ENCODE data around the gene SRM.
"Not testable (repeated sequence)": the region's sequence is repeated elsewhere in the genome, so short reads cannot be mapped to it uniquely, and the experiment has no call there.

SRM gene

DNA sequence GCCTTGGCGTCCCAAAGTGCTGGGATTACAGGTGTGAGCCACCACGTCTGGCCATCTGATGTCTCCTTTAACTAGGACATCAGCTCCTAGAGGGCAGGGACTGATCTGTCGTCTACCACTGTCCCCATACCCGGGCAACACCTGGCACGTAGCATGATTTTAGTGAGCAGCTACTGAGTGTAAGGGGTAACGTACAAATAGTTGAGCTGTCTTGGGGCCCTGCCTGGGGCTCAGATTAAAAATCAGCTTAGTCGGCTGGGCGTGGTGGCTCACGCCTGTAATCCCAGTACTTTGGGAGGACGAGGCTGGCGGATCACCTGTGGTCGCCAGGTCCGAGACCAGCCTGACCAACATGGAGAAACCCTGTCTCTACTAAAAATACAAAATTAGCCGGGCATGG is 1.8 kb downstream of the SRM start:
- no peak overlapping the region for H3K27ac Mint-ChIP-seq
- peaks cover 33% of the 10 kb centered on the region for H3K4me1 Mint-ChIP-seq
- H3K9me3 Mint-ChIP-seq, result no peaks in the 10 kb centered on the region
- CTCF ChIA-PET, result interaction anchor here (2.3 kb wide), 1 partner anchor 20 kb away, joined by 12 read pairs; no protein-coding TSS in a partner anchor
- no peak for DNase-seq
- H3K36me3 Mint-ChIP-seq, result peaks cover 16% of the 10 kb centered on the region
- H3K4me3 Mint-ChIP-seq, result peak overlapping the region; percentile 97
- no peaks in the 10 kb centered on the region for H3K27me3 Mint-ChIP-seq

DNA sequence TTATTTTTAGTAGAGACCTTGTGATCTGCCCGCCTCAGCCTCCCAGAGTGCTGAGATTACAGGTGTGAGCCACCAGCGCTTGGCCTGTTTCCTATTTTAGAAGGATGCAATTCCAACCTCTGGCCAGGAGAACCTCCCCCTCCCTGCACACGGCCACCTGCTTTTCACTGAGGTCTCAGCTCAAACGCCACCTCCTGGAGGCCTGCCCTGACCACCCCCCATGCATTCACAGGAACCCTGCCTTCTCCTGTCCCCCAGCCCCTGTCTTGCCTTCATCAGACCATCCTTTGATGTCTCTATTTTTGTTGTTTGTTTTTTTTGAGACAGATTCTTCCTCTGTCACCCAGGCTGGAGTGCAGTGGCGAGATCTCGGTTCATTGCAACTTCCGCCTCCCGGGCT is 2.3 kb downstream of the SRM start:
- H3K36me3 Mint-ChIP-seq, result peaks cover 14% of the 10 kb centered on the region
- CTCF ChIA-PET, result interaction anchor here (2.3 kb wide), 1 partner anchor 19 kb away, joined by 12 read pairs; no protein-coding TSS in a partner anchor
- no peaks in the 10 kb centered on the region for H3K9me3 Mint-ChIP-seq
- peaks cover 28% of the 10 kb centered on the region for H3K4me1 Mint-ChIP-seq
- H3K27me3 Mint-ChIP-seq, result no peaks in the 10 kb centered on the region
- no peak overlapping the region for H3K27ac Mint-ChIP-seq
- no peak overlapping the region for H3K4me3 Mint-ChIP-seq
- no peak for DNase-seq

DNA sequence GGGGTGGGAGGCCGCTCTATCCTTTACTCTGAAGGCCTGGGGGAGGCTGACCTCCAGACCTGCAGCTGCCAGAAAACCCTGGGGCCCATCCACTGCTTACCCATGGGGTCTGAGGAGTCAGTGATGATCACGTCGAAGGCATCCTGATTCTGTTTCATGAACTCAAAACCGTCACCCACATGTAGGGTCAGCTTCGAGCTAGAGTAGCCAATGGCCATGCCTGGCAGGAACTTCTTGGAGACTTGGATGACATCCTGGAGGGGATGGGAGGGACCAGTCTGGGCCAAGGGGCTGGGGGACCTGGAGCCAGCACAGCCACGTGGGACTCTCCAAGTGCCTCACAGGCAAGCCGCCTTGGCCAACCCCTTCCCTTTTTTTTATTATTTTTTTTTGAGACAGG is 3.3 kb downstream of the SRM start:
- H3K4me3 Mint-ChIP-seq, result no peak overlapping the region

DNA sequence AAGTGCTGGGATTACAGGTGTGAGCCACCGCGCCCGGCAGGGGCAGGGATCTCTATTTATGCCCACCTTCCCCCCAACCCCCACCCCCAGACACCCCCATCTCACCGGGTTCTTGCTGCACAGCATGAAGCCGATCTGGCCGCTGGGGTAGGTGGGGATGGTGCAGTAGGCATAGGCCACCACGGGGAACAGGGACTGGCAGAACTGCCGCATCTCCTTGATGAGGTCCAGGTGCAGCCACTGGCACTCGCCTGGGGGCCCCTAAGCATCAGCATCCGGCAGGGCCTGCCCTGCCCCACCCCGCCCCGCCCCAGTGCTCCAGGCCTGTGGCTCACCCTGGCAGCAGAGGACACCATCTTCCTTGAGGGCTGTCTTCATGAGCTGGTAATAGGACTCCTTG is 4.1 kb downstream of the SRM start:
- Mint-ChIP-seq H3K36me3 (peaks cover 13% of the 10 kb centered on the region), H3K4me1 (peaks cover 14% of the 10 kb centered on the region)

More for the DNA sequence above, 3.3 kb downstream of the SRM start:
- Mint-ChIP-seq H3K27me3 (no peaks in the 10 kb centered on the region), H3K4me1 (peaks cover 21% of the 10 kb centered on the region), H3K27ac (no peak overlapping the region), H3K36me3 (peaks cover 14% of the 10 kb centered on the region), H3K9me3 (no peaks in the 10 kb centered on the region)
- CTCF ChIA-PET, result interaction anchor here (0.9 to 2.3 kb wide), 2 partner anchors 11 to 18 kb away, joined by 3 to 12 read pairs; no protein-coding TSS in a partner anchor
- DNase-seq, result no peak

DNA sequence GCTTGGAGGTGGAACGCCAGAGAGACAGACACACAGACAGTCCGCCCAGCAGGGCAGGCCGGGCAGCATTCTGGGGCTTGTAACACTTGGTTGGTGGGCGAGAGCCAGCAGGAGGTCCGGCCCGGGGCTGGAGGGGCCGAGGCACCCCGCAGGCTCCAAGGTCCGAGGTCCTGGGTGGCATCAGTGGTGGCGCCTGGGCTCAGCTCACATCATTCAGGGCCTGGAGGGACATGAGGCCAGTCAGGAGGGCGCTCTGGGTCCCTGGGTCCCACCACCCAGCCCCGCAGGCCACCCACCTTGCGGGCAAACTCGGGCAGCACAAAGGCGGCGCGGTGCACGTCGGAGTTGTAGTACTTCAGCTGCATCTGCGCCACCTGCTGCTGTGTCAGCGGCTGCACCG is 5.2 kb downstream of the SRM start:
- Mint-ChIP-seq H3K9me3 (no peaks in the 10 kb centered on the region), H3K27me3 (no peaks in the 10 kb centered on the region), H3K4me1 (peaks cover 9% of the 10 kb centered on the region), H3K4me3 (no peak overlapping the region), H3K27ac (no peak overlapping the region), H3K36me3 (peaks cover 13% of the 10 kb centered on the region)
- CTCF ChIA-PET, result interaction anchor here (0.7 kb wide), 1 partner anchor 142 kb away, joined by 3 read pairs; no protein-coding TSS in a partner anchor
- DNase-seq, result no peak

More for the DNA sequence above, 4.1 kb downstream of the SRM start:
- H3K27ac Mint-ChIP-seq, result no peak overlapping the region
- CTCF ChIA-PET, result interaction anchor here (0.9 kb wide), 1 partner anchor 10 kb away, joined by 3 read pairs; no protein-coding TSS in a partner anchor
- no peak for DNase-seq
- no peaks in the 10 kb centered on the region for H3K9me3 Mint-ChIP-seq
- no peaks in the 10 kb centered on the region for H3K27me3 Mint-ChIP-seq
- no peak overlapping the region for H3K4me3 Mint-ChIP-seq

DNA sequence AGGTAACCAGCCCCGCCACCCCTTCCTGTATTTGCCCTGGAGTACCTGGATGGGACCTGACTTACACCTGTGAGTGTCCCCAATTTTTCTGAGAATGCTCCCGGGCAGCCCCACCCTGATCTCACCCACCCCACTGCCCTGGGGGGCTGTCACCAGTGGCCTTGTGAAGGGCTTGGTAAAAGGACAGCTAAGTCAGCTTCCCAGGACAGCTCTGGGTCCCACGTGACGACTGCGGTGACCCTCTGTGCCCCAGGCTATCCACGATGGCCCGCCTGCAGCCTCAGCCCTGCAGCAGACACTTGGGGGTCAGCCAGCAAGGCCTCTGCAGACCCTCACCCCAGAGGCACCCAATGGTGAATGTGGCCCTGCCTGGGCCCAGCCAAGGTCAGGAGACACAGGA is 5.6 kb downstream of the SRM start:
- peaks cover 8% of the 10 kb centered on the region for H3K4me1 Mint-ChIP-seq

DNA sequence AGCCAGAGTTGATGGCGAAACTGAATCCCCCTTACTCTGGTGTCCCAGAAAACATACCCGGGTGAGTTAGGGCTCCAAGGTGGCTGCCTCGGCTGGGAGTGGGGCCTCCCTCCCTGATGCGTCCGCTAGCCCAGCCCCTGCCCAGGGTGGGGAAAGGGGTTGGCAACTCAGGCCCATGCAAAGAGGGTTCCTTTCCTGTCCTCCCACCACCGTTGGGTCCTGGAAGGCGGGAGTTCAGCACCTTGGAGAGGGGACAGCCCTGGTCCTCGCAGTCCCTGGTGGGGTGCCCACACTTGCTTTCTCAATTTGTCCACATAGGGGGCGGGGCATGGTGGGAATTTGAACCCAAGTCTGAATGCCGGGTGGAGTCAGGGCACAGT is 6.1 kb downstream of the SRM start:
- CTCF ChIA-PET, result no interaction called here
- no peaks in the 10 kb centered on the region for H3K9me3 Mint-ChIP-seq
- DNase-seq, result peak; percentile 44

More for the DNA sequence above, 5.6 kb downstream of the SRM start:
- no peak overlapping the region for H3K4me3 Mint-ChIP-seq
- H3K9me3 Mint-ChIP-seq, result no peaks in the 10 kb centered on the region
- no peaks in the 10 kb centered on the region for H3K27me3 Mint-ChIP-seq
- H3K27ac Mint-ChIP-seq, result no peak overlapping the region
- CTCF ChIA-PET, result no interaction called here
- peaks cover 12% of the 10 kb centered on the region for H3K36me3 Mint-ChIP-seq
- DNase-seq, result no peak

DNA sequence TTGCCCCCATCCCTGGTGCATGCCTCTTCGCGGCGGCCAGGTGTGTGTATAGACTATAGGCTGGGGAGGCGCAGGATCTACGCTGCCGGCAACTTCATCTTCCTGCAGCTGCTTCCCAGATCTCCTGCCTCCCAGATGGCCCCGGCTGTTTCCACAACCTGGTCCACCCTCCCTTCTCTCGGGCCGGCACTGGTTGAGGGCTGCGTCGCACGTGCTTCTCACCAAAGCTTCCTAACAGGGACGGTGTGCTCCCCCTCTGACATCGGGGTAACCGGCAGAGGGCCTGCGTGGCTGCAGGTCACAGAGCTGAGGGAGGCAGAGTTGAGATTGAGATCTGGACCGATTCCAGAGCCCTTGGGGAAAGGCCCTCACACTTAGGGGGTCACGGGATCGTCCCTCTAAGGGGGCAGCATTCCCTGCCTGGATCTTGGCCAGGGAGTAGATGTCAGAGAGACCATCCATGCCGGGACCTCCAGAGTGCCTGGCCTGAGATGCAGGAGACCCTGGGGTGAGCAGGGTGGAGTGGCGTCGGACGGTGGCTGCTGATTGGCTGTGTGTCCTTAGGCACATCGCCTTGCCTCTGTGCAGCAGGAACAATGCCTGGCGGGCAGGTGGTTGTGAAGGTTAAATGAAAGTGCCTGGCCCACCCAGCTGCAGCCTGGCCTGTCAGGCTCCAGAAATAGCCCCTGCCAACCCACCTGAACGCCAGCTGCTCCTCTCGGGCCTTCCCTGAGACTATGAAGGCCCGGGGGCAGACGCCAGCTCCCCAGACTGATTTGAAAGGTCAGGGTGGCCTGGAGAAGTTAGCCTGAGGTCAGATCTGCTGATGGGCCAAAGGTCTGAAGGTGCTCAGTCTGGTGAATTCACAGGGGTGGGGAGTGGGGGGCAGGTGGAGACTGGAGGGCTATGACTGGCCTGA is 6.7 kb downstream of the SRM start:
- Mint-ChIP-seq H3K9me3 (no peaks in the 10 kb centered on the region), H3K27me3 (no peaks in the 10 kb centered on the region), H3K27ac (no peak overlapping the region), H3K4me3 (no peak overlapping the region), H3K36me3 (peaks cover 11% of the 10 kb centered on the region), H3K4me1 (no peaks in the 10 kb centered on the region)
- CTCF ChIA-PET, result interaction anchor here (1.5 kb wide), 1 partner anchor 15 kb away, joined by 7 read pairs; no protein-coding TSS in a partner anchor
- no peak for DNase-seq

More for the DNA sequence above, 6.1 kb downstream of the SRM start:
- H3K36me3 Mint-ChIP-seq, result peaks cover 11% of the 10 kb centered on the region
- H3K4me3 Mint-ChIP-seq, result no peak overlapping the region
- peaks cover 3% of the 10 kb centered on the region for H3K4me1 Mint-ChIP-seq
- no peaks in the 10 kb centered on the region for H3K27me3 Mint-ChIP-seq
- H3K27ac Mint-ChIP-seq, result no peak overlapping the region

DNA sequence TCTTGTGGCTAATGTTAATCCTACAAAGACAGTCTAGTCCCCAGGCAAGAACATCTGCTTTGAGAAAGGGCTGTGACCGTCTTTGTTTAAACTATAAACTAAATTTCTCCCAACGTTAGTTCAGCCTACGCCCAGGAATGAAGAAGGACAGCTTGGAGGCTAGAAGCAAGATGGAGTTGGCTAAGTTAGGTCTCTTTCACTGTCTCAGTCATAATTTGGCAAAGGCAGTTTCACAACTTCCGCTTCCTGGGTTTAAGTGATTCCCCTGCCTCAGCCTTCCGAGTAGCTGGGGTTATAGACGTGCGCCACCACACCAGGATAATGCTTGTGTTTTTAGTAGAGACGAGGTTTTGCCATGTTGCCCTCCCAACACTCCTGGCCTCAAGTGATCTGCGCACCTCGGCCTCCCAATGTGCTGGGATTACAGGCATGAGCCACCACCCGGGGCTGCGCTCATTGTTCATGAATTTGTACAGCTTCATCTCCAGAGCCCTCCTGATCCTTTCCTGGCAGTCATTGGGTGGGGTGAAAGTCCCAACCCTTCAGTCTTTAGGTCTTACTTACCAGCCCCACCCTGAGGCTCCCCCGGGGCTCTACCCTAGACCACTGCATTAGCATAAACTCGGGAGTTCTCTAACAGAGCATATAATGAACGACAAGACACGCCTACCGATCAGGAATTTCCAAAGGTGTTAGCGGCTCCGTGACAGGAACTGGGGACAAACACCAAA is 7.9 kb downstream of the SRM start:
- peaks cover 3% of the 10 kb centered on the region for H3K36me3 Mint-ChIP-seq
- DNase-seq, result no peak
- no peak overlapping the region for H3K27ac Mint-ChIP-seq
- CTCF ChIA-PET, result interaction anchor here (1.5 kb wide), 1 partner anchor 14 kb away, joined by 7 read pairs; no protein-coding TSS in a partner anchor
- no peaks in the 10 kb centered on the region for H3K9me3 Mint-ChIP-seq
- no peak overlapping the region for H3K4me3 Mint-ChIP-seq
- H3K4me1 Mint-ChIP-seq, result no peaks in the 10 kb centered on the region
- no peaks in the 10 kb centered on the region for H3K27me3 Mint-ChIP-seq

DNA sequence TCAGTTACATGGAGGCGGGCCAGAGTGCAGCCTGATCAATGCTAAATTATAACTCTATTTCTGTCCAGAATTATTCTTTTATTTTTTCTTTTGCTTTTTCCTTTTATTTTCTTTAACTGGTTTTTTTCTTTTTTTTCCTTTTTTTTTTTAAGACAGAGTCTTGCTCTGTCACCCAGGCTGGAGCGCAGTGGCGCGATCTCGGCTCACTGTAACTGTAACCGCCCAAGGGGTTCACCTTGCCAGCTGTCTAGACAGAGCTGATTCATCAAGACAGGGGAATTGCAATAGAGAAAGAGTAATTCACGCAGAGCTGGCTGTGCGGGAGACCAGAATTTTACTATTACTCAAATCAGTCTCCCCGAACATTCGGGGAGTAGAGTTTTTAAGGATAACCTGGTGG is 8.7 kb downstream of the SRM start:
- H3K9me3 Mint-ChIP-seq, H3K4me1 Mint-ChIP-seq, H3K4me3 Mint-ChIP-seq, H3K36me3 Mint-ChIP-seq, DNase-seq, H3K27me3 Mint-ChIP-seq, H3K27ac Mint-ChIP-seq: not testable (repeated sequence)
- CTCF ChIA-PET, result interaction anchor here (1.7 kb wide), 1 partner anchor 13 kb away, joined by 5 read pairs; no protein-coding TSS in a partner anchor

DNA sequence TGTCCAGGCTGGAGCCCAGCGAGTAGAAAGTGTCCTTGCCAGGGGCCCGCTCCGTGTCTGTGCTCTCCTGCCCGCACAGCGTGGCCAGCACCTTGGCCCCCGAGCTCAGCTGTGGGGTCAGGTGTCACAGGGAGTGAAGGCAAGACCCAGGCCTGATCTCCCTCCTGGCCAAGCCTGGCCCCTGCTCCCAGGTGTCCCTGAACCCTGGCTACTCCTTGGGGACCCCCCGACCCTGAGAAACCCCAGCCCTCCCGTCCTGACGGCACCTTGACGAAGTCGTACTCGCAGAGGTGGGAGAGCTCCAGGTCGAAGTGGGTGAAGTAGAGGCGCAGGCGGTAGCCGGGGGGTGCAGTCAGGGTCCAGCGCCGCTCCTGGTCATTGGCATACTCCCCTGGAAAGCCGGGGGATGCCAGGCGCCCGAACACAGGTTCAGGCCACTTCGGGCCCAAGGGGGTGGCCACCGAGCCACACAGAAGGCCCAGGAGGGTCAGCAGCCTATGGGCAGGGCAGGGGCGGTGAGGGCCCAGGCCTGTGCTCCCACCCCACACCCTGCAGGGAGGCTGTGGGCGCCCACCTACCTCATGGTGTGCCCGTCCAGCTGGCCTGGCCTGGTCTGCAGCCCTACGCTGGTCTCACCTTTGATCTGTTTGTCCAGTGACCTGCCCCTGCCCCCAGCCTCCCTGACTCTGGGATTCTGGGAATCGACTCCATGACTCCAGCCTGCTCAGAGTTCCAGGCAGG is 13.0 kb downstream of the SRM start, which contains the start of gene MASP2:
MASP2 (minus strand) TSS at position 615 of the 741 bp plus-strand sequence; CDS start at position 583, 32 bp downstream.
- Mint-ChIP-seq H3K4me3 (no peak within 1 kb of the TSS), H3K27ac (no peak within 1 kb of the TSS), H3K9me3 (no peaks in the 10 kb centered on the region), H3K27me3 (no peaks in the 10 kb centered on the region), H3K36me3 (no peaks in the 10 kb centered on the region), H3K4me1 (no peaks in the 10 kb centered on the region)
- CTCF ChIA-PET, result interaction anchor here (1.3 to 1.4 kb wide), 2 partner anchors 9 kb away, joined by 3 to 5 read pairs; no protein-coding TSS in a partner anchor
- no peak for DNase-seq

DNA sequence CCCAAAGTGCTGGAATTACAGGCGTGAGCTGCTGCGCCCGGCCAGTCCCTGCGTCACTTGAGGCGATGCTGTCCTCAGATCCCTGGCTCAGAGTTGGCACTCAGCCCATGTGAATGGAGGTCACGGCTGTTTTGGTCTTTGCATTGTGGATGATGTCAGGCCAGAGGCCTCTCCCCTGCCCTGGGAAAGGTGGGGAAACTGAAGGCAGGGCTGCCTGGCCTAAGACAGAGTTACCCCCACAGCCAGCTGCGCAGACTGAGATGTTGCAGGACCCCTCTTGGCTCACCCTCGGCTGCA is 13.6 kb downstream of the SRM start:
- Mint-ChIP-seq H3K4me3 (no peak overlapping the region), H3K9me3 (no peaks in the 10 kb centered on the region), H3K27me3 (no peaks in the 10 kb centered on the region), H3K36me3 (no peaks in the 10 kb centered on the region), H3K27ac (no peak overlapping the region), H3K4me1 (no peaks in the 10 kb centered on the region)
- no peak for DNase-seq
- CTCF ChIA-PET, result interaction anchor here (1.3 to 1.4 kb wide), 2 partner anchors 9 to 10 kb away, joined by 3 to 5 read pairs; no protein-coding TSS in a partner anchor

DNA sequence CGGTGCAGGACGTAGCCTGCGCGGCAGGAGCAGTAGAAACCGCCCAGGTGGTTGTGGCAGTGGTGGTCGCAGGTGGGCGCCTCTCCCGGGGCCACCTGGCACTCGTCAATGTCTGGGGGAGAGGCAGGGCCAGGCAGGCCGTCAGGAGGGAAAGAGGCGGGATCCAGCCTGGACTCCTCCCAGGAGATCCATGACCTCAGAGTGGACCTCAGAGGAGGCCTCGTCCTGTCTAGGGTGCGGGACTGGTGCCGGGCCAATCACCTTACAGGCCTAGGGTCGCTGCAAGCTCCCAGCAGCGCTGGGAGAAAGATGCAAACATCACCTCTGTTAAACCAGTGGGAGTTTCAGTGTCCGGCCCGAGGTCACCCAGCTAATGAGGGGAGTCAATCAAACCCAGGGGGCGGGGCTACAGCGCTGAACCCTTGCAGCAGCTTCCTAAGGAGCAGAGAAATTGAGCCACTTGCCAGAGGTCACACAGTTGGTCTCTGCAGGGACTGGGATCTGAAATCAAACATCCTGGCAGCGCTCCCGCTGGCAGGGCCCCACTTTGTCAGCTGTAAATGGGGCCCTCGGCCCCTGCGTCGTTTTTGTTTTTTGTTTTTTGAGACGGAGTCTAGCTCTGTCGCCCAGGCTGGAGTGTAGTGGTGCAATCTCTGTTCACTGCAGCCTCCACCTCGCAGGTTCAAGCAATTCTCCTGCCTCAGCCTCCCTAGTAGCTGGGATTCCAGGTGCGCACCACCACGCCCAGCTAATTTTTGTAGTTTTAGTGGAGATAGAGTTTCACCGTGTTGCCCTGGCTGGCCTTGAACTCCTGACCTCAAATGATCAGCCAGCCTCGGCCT is 14.2 kb downstream of the SRM start:
- no peak for DNase-seq
- no peaks in the 10 kb centered on the region for H3K4me1 Mint-ChIP-seq
- H3K4me3 Mint-ChIP-seq, result no peak overlapping the region

More for the DNA sequence above, 14.2 kb downstream of the SRM start:
- H3K27ac Mint-ChIP-seq, result no peak overlapping the region
- H3K9me3 Mint-ChIP-seq, result no peaks in the 10 kb centered on the region
- no peaks in the 10 kb centered on the region for H3K36me3 Mint-ChIP-seq
- CTCF ChIA-PET, result interaction anchor here (1.3 to 1.4 kb wide), 2 partner anchors 8 to 10 kb away, joined by 3 to 5 read pairs; no protein-coding TSS in a partner anchor
- H3K27me3 Mint-ChIP-seq, result no peaks in the 10 kb centered on the region

All from activated naive CD4-positive, alpha-beta T cell treated with anti-CD3 and anti-CD28 coated beads, Interleukin-2, amount 10 ng/mL, durations not matched to agents 7 days and 5 days (primary cell).